ENCODE results near the gene ZNF300.
"Not testable (repeated sequence)": the region's sequence is repeated elsewhere in the genome, so short reads cannot be mapped to it uniquely, and the experiment has no call there.

Gene ZNF300

DNA sequence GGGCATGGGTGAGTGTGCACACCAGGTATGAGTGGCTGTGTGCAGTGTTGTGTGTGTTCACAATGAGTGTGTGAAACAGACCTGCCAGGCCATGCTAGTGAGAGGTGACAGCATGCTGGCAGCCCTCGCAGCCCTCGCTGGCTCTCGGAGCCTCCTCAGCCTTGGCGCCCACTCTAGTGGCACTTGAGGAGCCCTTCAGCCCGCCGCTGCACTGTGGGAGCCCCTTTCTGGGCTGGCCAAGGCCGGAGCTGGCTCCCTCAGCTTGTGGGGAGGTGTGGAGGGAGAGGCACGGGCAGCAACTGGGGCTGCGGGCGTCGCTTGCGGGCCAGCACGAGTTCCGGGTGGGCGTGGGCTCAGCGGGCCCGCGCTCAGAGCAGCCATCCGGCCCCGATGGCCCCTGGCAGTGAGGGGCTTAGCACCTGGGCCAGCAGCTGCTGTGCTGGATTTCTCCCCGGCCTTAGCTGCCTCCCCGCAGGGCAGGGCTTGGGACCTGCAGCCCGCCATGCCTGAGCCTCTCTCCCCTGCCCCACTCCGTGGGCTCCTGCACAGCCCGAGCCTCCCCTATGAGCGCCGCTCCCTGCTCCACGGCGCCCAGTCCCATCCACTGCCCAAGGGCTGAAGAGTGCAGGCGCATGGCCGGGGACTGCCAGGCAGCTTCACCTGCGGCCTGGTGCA is 59.5 kb downstream of the ZNF300 start:
- DNase-seq: not testable (repeated sequence)

Measured in fibroblast of skin of right biceps (primary cell).